Astrocyte (in vitro differentiated cells and primary cell): ENCODE results near the gene CSPG4. TPM values are rescaled to one million over a fixed set of nuclear protein-coding genes. Genes with fewer than 3 reads are reported as not detected.

Source experiments
- DNase-seq: peaks from one replicate; pipeline ENCODE4 v3.0.0-alpha.2; 2010; ENCODE audit warnings: low read depth
- FAIRE-seq: peaks from 2 replicates; lab custom pipeline; 2011; peaks lifted over from hg19 to GRCh38; lab: Jason Lieb, UNC
- H2AFZ ChIP-seq: 2 replicates; pipeline ENCODE4 v1.6.0; 2012; ENCODE audit warnings: low read depth, low read length, inconsistent platforms
- H3K27ac ChIP-seq: 2 replicates; pipeline ENCODE4 v1.5.1; 2011; ENCODE audit warnings: low read depth, low read length, inconsistent platforms
- H3K27me3 ChIP-seq: 2 replicates; pipeline ENCODE4 v1.6.0; 2011; ENCODE audit warnings: low read length, inconsistent platforms; ENCODE audit not compliant: insufficient read depth
- H3K36me3 ChIP-seq: 2 replicates; pipeline ENCODE4 v1.5.1; 2011; ENCODE audit warnings: low read length, inconsistent platforms; ENCODE audit not compliant: insufficient read depth
- H3K4me1 ChIP-seq: 2 replicates; pipeline ENCODE4 v1.5.1; 2011; ENCODE audit warnings: low read length, inconsistent platforms; ENCODE audit not compliant: insufficient read depth
- H3K4me2 ChIP-seq: 2 replicates; pipeline ENCODE4 v1.6.0; 2012; ENCODE audit warnings: low read length, inconsistent platforms
- H3K4me3 ChIP-seq: 2 replicates; pipeline ENCODE4 v1.5.1; 2011; ENCODE audit warnings: low read depth, mild to moderate bottlenecking, low read length, inconsistent platforms; ENCODE audit not compliant: insufficient read depth
- H3K79me2 ChIP-seq: 2 replicates; pipeline ENCODE4 v1.6.0; 2012; ENCODE audit warnings: mild to moderate bottlenecking, low read length, inconsistent platforms; ENCODE audit not compliant: insufficient read depth
- H3K9ac ChIP-seq: 2 replicates; pipeline ENCODE4 v1.6.0; 2012; ENCODE audit warnings: mild to moderate bottlenecking, low read length, inconsistent platforms
- H3K9me3 ChIP-seq: 2 replicates; pipeline ENCODE4 v1.5.1; 2012; ENCODE audit warnings: low read depth, mild to moderate bottlenecking, low read length, inconsistent platforms; ENCODE audit not compliant: insufficient read depth
- H4K20me1 ChIP-seq: 2 replicates; pipeline ENCODE4 v1.6.0; 2012; ENCODE audit warnings: low read length, inconsistent platforms; ENCODE audit not compliant: insufficient read depth
- H3K27ac Mint-ChIP-seq: one replicate; pipeline ENCODE4 v1.8.0; 2021; ENCODE audit warnings: mild to moderate bottlenecking, mixed read lengths; ENCODE audit not compliant: unreplicated experiment
- H3K27me3 Mint-ChIP-seq: one replicate; pipeline ENCODE4 v1.8.0; 2021; ENCODE audit warnings: low read depth, mixed read lengths; ENCODE audit not compliant: unreplicated experiment
- H3K36me3 Mint-ChIP-seq: one replicate; pipeline ENCODE4 v1.8.0; 2021; ENCODE audit warnings: low read depth, mixed read lengths; ENCODE audit not compliant: unreplicated experiment
- H3K4me1 Mint-ChIP-seq: one replicate; pipeline ENCODE4 v1.8.0; 2021; ENCODE audit warnings: low read depth, mixed read lengths; ENCODE audit not compliant: unreplicated experiment
- H3K4me3 Mint-ChIP-seq: one replicate; pipeline ENCODE4 v1.8.0; 2021; ENCODE audit warnings: mild to moderate bottlenecking, moderate library complexity, mixed read lengths; ENCODE audit not compliant: unreplicated experiment
- H3K9me3 Mint-ChIP-seq: one replicate; pipeline ENCODE4 v1.8.0; 2021; ENCODE audit warnings: mild to moderate bottlenecking, mixed read lengths; ENCODE audit not compliant: unreplicated experiment
- EZH2 ChIP-seq: IDR thresholded peaks from 2 replicates; pipeline ENCODE4 v1.6.1; 2012; ENCODE audit warnings: mild to moderate bottlenecking, low read length, inconsistent platforms; ENCODE audit not compliant: insufficient read depth
- total RNA-seq: library from RNA; stranded (reverse); gene quantifications from 2 replicates; pipeline ENCODE4 v1.2.1, GENCODE V29; 2021
- TF ChIP-seq, protein P1 (sequence below): IDR thresholded peaks from 2 replicates; pipeline ENCODE4 v1.5.1; 2011; ENCODE audit warnings: low read depth, mild to moderate bottlenecking, inconsistent platforms, low read length, moderate library complexity; ENCODE audit not compliant: insufficient read depth

Gene CSPG4
- total RNA-seq, 1 donor from 2014 or later = 26.9 TPM

GRCh38 chr15:75677465-75678323 lies 35.0 kb downstream of the CSPG4 start:
- no peak overlapping the region for H3K4me3 Mint-ChIP-seq

DNA sequence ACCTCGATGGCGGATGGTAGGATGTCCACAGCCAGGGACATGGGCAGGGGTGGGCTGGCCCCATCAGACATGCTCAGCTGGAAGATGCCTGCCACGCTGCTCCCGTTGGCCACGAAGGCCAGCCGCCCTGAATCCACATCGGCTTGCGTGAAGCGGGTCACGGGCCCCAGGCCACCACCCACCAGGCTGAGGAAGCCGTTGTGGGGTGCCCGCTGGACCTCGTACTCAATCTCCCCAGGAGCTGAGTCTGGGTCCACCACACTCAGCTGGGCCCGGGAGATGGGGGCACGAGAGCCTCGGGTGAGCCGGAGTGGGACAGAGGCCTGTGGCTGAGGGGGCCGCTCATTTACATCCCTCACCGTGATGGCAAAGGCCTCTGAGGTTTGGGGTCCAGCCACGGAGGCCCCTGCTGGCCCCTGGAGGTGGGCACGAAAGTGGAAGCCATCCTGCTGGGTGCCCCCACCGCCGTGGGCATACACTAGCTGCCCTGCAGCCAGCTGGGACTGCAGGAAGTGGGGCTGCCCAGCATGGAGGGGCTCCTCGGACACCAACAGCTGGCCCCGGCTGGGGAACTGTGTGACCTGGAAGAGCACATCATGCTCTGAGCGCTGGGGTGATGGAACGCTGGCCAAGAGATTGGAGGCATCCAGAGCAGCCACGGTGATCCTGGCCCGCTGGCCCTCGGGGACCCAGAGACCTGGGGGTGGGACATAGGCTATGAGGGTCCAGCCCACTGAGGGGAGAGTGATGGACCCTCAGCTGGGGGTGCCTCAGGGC lies 35.8 kb downstream of the CSPG4 start:
- Histone ChIP-seq H3K4me1 (peaks cover 29% of the 10 kb centered on the region), H3K36me3 (peaks cover 3% of the 10 kb centered on the region), H3K27ac (no peak overlapping the region), H3K4me2 (no peak overlapping the region), H3K9ac (no peak overlapping the region), H3K4me3 (no peak overlapping the region), H3K79me2 (no peaks in the 10 kb centered on the region), H3K27me3 (no peaks in the 10 kb centered on the region), H4K20me1 (peaks cover 4% of the 10 kb centered on the region), H2AFZ (no peak overlapping the region), H3K9me3 (no peaks in the 10 kb centered on the region)
- Mint-ChIP-seq H3K27ac (no peak overlapping the region), H3K36me3 (peaks cover 9% of the 10 kb centered on the region), H3K9me3 (no peaks in the 10 kb centered on the region), H3K27me3 (no peaks in the 10 kb centered on the region), H3K4me1 (peaks cover 15% of the 10 kb centered on the region), H3K4me3 (no peak overlapping the region)
- TF ChIP-seq EZH2 = no peak
- TF ChIP-seq, protein P1, sequence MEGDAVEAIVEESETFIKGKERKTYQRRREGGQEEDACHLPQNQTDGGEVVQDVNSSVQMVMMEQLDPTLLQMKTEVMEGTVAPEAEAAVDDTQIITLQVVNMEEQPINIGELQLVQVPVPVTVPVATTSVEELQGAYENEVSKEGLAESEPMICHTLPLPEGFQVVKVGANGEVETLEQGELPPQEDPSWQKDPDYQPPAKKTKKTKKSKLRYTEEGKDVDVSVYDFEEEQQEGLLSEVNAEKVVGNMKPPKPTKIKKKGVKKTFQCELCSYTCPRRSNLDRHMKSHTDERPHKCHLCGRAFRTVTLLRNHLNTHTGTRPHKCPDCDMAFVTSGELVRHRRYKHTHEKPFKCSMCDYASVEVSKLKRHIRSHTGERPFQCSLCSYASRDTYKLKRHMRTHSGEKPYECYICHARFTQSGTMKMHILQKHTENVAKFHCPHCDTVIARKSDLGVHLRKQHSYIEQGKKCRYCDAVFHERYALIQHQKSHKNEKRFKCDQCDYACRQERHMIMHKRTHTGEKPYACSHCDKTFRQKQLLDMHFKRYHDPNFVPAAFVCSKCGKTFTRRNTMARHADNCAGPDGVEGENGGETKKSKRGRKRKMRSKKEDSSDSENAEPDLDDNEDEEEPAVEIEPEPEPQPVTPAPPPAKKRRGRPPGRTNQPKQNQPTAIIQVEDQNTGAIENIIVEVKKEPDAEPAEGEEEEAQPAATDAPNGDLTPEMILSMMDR = no peak
- FAIRE-seq = no peak
- no peak for DNase-seq

More at GRCh38 chr15:75677465-75678323, 35.0 kb downstream of the CSPG4 start:
- H2AFZ ChIP-seq = no peak overlapping the region
- no peak overlapping the region for H3K9ac ChIP-seq
- H3K27me3 ChIP-seq = no peaks in the 10 kb centered on the region
- H3K9me3 ChIP-seq = no peaks in the 10 kb centered on the region
- H3K4me3 ChIP-seq = no peak overlapping the region
- DNase-seq (no peak), FAIRE-seq (no peak)
- peaks cover 4% of the 10 kb centered on the region for H4K20me1 ChIP-seq
- no peak overlapping the region for H3K27ac ChIP-seq
- Mint-ChIP-seq H3K9me3 (no peaks in the 10 kb centered on the region), H3K4me1 (peaks cover 8% of the 10 kb centered on the region), H3K27me3 (no peaks in the 10 kb centered on the region), H3K36me3 (peaks cover 9% of the 10 kb centered on the region), H3K27ac (no peak overlapping the region)
- H3K36me3 ChIP-seq = peaks cover 3% of the 10 kb centered on the region
- TF ChIP-seq, protein P1 = no peak
- no peak for TF ChIP-seq EZH2
- peaks cover 21% of the 10 kb centered on the region for H3K4me1 ChIP-seq
- H3K79me2 ChIP-seq = no peaks in the 10 kb centered on the region
- no peak overlapping the region for H3K4me2 ChIP-seq
